VCaP (cell line): ENCODE data around the gene DSP.
A peak's percentile ranks its signal among the peaks of the same experiment; 100 is the strongest.

Source experiments
- H3K27ac ChIP-seq: fragments of 450-650 bp; 2 replicates; pipeline ENCODE4 v1.5.1; 2017
- TF ChIP-seq, protein P1 (sequence below): fragments of 450-650 bp; conservative IDR thresholded peaks from 2 replicates; pipeline ENCODE4 v1.5.1; 2017; ENCODE audit warnings: mild to moderate bottlenecking, moderate library complexity

Gene DSP

GRCh38 chr6:7555671-7556070 is 14.2 kb downstream of the DSP start:
- TF ChIP-seq, protein P1, sequence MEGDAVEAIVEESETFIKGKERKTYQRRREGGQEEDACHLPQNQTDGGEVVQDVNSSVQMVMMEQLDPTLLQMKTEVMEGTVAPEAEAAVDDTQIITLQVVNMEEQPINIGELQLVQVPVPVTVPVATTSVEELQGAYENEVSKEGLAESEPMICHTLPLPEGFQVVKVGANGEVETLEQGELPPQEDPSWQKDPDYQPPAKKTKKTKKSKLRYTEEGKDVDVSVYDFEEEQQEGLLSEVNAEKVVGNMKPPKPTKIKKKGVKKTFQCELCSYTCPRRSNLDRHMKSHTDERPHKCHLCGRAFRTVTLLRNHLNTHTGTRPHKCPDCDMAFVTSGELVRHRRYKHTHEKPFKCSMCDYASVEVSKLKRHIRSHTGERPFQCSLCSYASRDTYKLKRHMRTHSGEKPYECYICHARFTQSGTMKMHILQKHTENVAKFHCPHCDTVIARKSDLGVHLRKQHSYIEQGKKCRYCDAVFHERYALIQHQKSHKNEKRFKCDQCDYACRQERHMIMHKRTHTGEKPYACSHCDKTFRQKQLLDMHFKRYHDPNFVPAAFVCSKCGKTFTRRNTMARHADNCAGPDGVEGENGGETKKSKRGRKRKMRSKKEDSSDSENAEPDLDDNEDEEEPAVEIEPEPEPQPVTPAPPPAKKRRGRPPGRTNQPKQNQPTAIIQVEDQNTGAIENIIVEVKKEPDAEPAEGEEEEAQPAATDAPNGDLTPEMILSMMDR = no peak

DNA sequence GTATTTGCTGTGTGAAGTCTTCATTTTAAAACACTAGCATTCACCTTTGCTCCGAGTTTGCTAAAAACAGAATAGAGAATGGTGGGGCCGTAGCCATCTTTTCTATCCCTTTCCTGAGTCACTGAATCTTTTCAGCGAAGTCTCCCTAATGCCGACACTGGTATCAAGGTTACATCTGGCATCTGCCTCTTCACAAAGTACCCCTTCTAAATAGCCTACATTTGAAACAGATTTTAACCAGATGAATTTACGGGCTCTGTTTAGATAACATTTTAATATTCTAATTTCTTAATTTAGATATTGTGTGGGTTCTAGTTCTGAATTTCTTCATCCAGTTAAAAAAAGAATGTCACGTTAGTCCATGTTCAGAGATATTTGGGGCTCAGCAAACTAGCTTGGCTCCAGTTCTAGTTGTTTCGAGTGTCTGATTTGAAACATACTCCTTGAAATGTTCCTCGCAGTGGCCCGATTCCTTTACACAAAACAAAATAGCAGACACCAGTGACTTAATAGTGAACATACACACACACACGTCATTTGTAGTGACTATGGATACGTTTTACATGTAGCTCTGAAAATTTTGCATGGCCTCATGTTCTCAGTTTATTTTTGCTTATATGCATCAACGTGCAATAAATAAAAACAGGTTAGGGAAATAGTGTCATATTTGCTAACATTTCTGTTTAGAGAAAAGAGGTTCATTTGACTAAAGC is 15.1 kb downstream of the DSP start:
- TF ChIP-seq, protein P1 = no peak
- H3K27ac ChIP-seq = no peak overlapping the region

More at GRCh38 chr6:7555671-7556070, 14.2 kb downstream of the DSP start:
- H3K27ac ChIP-seq = no peak overlapping the region

DNA sequence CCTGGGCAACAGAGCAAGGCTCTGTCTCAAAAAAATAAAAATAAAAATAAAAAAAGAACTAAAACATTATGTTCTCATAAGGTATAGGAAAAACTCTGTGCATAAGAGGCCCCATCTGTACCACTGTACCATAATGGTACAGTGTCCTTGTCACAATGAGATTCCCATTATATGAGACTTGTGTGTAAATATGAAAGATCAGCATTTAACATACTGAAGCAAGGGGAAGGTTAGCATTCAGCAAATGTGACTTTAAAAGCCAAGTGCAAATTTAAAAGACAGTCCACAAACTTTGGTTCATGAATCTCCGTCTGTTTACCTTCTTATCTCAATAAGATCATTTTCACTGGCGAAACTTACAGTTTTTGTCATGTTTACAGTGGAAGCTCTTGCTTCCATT is 16.2 kb downstream of the DSP start:
- peak overlapping the region; percentile 20 for H3K27ac ChIP-seq
- TF ChIP-seq, protein P1 = no peak

- H3K27ac ChIP-seq = no peak overlapping the region
- TF ChIP-seq, protein P1 = no peak
Measured at GRCh38 chr6:7558781-7559180, 17.3 kb downstream of the DSP start.

GRCh38 chr6:7559196-7559595 is 17.7 kb downstream of the DSP start:
- TF ChIP-seq, protein P1 = no peak
- no peak overlapping the region for H3K27ac ChIP-seq

DNA sequence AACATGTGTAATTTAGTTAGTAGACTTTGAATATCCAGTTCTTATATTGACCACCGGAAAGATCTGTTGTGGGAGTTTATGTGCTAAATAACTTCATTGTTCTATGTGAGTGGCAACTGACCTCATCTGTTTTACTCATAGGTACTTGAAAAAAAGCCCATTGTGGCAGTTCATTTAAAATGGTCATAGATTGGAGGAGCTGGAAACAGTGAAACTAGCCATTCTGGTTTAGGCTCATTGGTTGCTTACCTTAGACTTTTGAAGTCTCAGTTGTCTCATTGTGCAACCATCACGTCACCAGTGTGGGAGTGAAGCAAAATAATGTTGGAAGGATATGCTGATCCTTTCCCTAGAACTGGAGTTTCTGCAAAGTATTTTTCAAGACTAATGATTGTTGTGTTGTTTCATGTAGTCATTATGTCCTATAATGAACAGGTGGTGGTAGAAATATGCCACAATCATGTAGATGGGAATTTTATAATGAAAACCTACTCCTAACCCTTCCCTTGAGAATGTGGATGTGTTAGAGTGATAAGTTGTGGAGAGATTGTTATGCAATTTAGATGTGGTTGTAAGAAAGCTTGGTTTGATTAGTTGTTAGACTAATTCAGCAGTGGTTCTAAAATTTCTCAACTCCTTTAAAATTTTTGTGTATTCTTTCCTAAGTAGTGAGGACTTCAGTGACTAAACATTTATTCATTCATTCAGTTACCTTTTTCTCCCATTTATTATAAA is 18.3 kb downstream of the DSP start:
- TF ChIP-seq, protein P1 = no peak
- peak overlapping the region; percentile 55; the same call in 1 of the 2 replicates for H3K27ac ChIP-seq

GRCh38 chr6:7561153-7561964 is 19.9 kb downstream of the DSP start:
- peak overlapping the region; percentile 55 for H3K27ac ChIP-seq
- TF ChIP-seq, protein P1 = no peak
